Left renal cortex interstitium (tissue), 4 donors: Measurements from ENCODE around the gene ADCY1. TPM values are rescaled to one million over a fixed set of nuclear protein-coding genes. Genes with fewer than 3 reads are reported as not detected.

Source experiments
- DNase-seq, 4 donors: peaks; one replicate each; pipeline ENCODE4 v3.0.0-alpha.2; 2013; ENCODE audit warnings: low read depth in 4 of 4, low spot score in 2 of 4, missing footprints in 1 of 4
- polyA plus RNA-seq, 4 donors: library from polyadenylated mRNA; unstranded; fragments of 120-200 nt; gene quantifications; one replicate each; pipeline ENCODE4 v1.2.1, GENCODE V29; 2013; ENCODE audit not compliant: insufficient read length in 4 of 4

ADCY1 gene
- polyA plus RNA-seq, 4 donors: 3.0 to 4.7 (median 3.2) TPM

- DNase-seq: no peak
These were observed 115.0 kb downstream of the ADCY1 start for GRCh38 chr7:45689011-45689796.

DNA sequence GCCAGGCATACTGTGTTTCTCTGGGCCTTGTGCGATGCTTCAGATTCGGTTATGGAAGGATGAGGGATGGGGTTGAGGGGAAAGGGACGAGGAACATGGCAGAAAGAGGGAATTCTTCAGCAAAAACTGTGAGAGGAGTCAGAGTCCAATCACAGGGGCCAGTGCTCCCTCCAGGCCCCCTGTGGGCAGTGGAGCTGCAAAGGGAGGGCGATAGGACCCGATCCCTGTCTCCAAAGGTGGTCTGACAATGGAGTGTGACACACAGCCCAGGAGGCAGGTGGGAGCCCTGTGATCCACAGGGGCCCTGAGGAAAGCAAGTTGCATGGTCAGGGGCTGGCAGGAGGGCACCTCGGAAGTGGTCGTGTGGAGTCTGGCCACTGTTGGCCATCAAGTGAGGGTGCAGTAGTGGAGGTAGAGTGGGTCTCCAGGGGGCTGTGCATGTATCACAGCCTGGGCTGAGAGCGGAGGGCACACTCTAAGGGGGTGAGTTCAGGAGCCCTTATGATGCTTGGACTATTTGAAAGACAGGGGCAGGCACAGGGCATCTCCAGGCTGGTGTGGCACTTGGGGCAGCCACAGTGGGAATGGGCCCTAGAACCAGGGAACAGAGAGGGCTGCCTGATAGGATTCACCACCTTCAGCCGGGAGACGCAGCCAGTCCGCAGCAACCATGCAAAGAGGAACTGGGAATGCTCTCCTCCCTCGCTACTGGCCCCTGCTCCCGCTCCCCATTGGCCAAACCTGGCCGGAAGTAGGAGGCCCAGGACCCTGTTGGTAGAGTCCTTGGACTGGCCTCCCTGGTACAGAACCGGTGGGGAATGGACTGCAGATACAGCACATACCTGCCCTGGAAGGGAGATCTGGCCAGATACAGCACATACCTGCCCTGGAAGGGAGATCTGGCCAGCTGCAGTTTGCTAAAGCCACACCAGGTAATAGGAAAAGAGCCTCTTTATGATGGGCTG lies 115.9 kb downstream of the ADCY1 start:
- DNase-seq: no peak

GRCh38 chr7:45690762-45691150 lies 116.6 kb downstream of the ADCY1 start:
- DNase-seq: no peak

GRCh38 chr7:45691155-45691656 lies 117.0 kb downstream of the ADCY1 start:
- no peak for DNase-seq

DNA sequence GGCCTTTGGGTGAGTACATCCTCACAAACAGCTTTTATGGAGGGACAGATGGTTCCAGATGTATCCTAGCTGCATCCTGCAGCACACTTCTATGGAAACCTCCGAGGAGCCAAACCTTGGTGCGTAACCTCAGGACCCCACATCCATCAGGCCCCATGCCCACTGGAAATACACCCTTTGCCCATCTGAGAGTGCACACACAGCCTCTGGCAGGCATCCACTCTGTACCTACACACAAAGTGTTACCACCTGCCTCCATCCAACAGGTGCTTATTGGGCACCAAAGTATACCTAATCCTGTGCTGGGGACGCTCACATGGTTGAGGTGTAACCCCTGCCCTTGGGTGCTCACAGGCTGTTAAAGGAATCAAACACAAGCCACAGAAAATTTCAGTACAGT lies 117.9 kb downstream of the ADCY1 start:
- DNase-seq: no peak

DNA sequence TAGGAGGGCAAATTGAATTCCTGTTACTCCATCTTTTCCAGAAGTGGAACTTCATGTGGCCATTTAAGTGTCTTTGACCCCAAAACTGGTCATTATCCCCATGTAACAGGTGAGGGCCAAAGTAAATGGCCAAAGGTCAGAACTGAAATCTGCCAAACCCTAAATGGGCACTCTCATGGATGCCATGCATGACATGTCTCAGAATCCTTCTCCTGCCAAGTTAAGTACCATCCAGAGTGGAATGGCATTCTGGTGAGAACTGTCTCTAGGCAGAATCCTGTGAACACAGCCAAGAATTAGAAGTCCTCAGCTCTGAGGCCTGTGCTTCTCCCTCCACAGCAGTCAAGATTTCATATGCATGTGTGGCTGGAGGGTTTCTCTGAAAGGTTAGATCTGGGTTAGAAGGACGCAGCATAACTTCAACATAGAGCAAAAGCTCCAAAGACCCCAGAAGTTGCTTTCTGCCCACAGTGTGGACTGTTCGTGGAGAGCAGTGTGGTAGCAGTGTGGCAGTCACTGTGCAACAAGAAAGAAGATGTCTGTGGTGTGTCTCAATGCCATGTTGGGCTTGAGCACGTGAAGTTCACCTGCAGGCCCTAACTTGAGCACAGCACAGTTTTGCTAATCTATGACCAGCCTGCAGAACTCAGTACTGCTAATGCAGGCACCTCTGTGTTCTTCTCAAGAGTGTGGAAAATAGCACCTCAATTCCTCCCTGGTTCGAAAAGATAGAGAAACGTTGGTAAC lies 121.3 kb downstream of the ADCY1 start:
- DNase-seq: no peak

GRCh38 chr7:45696476-45696875 lies 122.3 kb downstream of the ADCY1 start:
- no peak for DNase-seq

DNA sequence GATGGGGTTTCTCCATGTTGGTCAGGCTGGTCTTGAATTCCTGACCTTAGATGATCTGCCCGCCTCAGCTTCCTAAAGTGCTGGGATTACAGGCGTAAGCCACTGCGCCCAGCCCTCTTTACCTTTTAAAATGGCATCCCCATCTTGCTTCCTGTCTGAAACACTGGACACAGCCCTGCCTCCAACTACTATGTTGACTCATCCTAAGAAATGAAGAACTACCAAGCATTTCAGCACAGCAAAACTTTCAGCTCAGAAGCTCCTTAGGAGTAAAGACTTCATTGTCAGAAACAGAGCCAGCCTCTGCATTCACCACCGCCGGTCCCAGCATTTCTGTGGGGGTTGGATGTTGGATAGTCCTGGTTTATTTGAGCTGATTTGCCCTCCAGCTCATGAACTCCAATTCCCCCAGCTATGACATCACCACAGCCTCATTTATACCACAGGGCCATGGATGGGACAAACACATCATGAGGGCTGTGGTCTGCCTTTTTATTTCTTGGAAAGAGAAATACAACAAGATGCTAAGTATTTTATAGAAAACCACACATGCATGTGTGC lies 123.5 kb downstream of the ADCY1 start:
- DNase-seq: no peak

GRCh38 chr7:45698303-45699014 lies 124.3 kb downstream of the ADCY1 start:
- DNase-seq: no peak

DNA sequence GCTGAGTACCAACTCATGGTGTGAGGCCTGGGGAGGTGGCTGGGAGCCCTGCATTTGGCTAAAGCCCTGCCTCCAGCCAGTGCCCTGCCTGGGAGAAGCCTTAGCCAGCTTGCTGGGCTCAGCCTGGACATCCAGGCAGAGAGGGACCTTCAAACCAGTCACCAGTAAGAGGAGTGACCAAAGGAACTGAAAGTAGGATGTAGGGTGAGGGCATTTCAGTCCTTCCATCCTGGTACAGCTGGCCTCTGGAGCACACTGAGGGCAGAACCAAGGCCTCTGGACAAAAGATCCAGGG lies 124.8 kb downstream of the ADCY1 start:
- no peak for DNase-seq

- no peak for DNase-seq
These were observed 125.7 kb downstream of the ADCY1 start for GRCh38 chr7:45699726-45700390.

DNA sequence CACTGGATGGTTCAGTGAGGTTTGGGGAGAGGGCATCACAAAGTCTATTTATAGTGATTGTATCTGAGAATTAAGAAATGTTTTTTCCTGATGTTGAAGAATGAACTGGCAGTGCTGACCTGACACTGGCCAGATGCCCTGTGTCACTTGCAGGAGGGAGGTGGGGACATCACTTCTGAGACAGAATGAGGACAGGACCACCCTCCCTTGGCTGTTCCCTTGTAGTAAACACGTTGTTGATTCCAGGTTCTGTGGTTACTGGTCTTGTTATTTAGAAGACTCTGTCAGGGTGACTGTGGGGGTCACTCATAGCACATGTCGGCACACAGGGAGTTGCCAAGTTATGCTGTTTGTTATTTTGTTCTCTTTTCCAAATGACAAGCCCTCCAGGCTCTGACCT lies 126.4 kb downstream of the ADCY1 start:
- DNase-seq: no peak

DNA sequence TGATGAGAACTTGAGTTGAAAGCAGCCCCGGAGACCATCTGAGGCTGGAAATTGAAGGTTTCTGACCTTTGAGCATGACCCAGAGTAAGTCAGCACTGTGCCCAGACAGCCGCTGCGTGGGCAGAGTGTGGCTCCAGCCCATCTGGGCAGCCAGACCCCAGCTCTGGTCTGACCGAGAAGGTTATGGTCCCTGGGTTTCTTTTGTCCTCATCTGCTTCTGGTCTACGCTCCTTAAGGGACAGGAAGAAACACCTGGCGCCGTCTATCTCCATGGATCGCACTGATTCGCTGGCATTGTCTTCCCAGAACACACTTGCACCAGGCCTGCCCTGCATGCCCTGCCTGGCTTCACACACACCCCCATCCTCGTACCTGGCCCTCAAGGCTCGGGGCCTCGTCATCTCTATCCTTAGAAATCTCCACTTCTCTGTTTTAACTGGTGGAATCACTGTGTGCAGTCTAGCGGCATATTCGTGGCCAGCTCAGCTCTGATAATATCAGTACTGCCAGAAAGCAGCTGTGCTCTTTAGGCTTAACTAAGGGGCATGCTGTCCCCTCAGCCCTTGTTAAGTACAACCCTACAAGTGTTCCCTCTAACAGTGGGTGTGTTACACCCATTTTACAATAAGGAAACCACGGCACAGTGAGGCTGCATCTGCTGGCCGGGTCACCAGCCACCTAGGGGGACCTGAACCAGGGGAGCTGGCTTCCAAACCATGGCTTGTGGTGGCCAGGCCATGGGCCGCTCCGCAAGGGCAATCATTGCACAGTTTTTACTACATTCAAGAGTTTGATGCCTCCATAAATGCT lies 127.7 kb downstream of the ADCY1 start:
- DNase-seq: no peak

DNA sequence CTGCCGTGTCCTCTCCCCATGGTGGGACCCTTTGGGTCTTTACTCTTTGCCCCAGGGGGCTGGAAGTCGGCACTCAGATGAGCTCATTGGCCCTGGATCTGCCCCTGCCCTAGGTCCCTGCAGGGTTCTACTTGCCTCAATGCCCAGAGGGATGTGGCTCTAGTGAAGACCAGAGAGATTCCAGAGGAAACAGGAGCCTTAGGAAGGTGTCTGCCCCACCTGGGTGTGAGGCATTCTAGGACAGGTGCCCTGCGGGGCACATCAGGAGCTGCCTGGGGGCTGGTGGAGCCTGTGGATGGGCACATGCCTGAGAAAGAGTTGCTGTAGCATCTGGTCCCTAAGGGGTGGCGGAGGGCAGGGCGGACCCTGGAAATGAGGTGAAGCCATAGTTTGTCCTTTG lies 128.6 kb downstream of the ADCY1 start:
- no peak for DNase-seq

DNA sequence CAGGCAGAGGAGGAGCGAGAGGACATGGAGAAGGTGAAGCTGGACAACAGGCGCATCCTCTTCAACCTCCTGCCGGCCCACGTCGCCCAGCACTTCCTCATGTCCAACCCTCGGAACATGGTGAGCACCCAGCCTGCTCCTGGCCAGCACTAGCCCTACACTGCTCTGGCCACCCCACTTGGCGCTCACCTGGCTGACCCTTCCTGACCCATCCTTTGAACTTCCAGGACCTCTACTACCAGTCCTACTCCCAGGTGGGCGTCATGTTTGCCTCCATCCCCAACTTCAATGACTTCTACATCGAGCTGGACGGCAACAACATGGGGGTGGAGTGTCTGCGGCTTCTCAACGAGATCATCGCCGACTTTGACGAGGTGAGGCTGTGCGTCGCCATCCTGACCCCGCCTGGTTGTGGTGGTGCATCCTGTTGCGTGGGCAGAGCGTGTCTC lies 129.2 kb downstream of the ADCY1 start:
- DNase-seq: no peak

DNA sequence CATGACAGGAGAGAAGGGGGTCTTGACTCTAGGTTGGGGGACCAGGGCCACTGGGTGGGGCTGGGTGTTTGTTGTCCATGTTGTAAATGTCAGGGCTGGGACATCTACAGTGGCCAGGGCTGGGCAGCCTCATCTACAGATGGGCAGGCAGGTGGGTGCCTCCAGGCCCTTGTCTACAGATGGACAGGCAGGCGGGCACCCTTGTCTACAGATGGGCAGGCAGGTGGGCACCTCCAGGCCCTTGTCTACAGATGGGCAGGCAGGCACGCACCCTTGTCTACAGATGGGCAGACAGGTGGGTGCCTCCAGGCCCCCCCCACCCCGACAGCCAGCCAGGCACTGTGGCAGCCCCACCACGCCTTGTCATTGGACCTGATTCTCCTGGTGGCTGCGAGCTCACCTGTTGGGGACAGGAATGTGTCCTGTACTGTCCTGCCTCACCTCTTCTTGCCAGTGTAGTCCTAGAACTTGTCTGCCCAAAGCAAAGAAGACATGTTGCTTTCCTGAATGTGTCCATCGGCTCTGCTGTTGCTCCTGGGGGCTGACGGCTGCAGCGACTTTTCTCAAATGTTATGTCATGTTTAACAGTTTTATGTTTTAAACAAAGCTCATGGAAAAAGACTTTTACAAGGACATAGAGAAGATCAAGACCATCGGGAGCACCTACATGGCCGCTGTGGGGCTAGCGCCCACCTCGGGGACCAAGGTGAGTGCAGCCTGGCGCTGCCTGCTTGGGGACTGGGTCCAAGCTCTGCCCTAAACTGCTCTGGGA lies 129.9 kb downstream of the ADCY1 start:
- no peak for DNase-seq

- no peak for DNase-seq
These were observed 130.5 kb downstream of the ADCY1 start for GRCh38 chr7:45704683-45705016.
